GM12891 (cell line): Measurements from ENCODE around the gene TMEM205.
A peak's percentile ranks its signal among the peaks of the same experiment; 100 is the strongest.

Source experiments
- POLR2AphosphoS5 ChIP-seq: IDR thresholded peaks from 2 replicates; pipeline ENCODE4 v1.6.1; 2011; ENCODE audit warnings: low read depth, low read length, control low read depth
- SPI1 ChIP-seq: IDR thresholded peaks from 2 replicates; pipeline ENCODE4 v1.6.1; 2011; ENCODE audit warnings: low read depth, low read length, control low read depth

- TF ChIP-seq SPI1 (peak; percentile 28; the same call in 1 of the 2 replicates), POLR2AphosphoS5 (no peak)
These were observed 23.6 kb downstream of the TMEM205 start for GRCh38 chr19:11322269-11323024.
